Dendritic cell treated with granulocyte-macrophage colony-stimulating factor and Interleukin-4, amounts not matched to agents 40 ng/mL and 50 ng/mL, for 4 days (primary cell): Measurements from ENCODE around the gene AKR1D1.
"Not testable (repeated sequence)": the region's sequence is repeated elsewhere in the genome, so short reads cannot be mapped to it uniquely, and the experiment has no call there.

Experiments used
- H3K27ac Mint-ChIP-seq: one replicate; pipeline ENCODE4 v1.8.0; 2022; ENCODE audit warnings: mild to moderate bottlenecking, mixed read lengths
- H3K27me3 Mint-ChIP-seq: one replicate; pipeline ENCODE4 v1.8.0; 2022; ENCODE audit warnings: mild to moderate bottlenecking, mixed read lengths
- H3K36me3 Mint-ChIP-seq: one replicate; pipeline ENCODE4 v1.8.0; 2022; ENCODE audit warnings: low read depth, mixed read lengths
- H3K4me1 Mint-ChIP-seq: one replicate; pipeline ENCODE4 v1.8.0; 2022; ENCODE audit warnings: low read depth, mixed read lengths
- H3K4me3 Mint-ChIP-seq: one replicate; pipeline ENCODE4 v1.8.0; 2022; ENCODE audit warnings: mild to moderate bottlenecking, moderate library complexity, mixed read lengths
- H3K9me3 Mint-ChIP-seq: one replicate; pipeline ENCODE4 v1.8.0; 2022; ENCODE audit warnings: mixed read lengths
- intact Hi-C: fragments of 100-400 bp; cut with micrococcal nuclease; formaldehyde crosslinking; loops from one replicate; pipeline ENCODE4 v1.15.0; 2022

The AKR1D1 gene, protein sequence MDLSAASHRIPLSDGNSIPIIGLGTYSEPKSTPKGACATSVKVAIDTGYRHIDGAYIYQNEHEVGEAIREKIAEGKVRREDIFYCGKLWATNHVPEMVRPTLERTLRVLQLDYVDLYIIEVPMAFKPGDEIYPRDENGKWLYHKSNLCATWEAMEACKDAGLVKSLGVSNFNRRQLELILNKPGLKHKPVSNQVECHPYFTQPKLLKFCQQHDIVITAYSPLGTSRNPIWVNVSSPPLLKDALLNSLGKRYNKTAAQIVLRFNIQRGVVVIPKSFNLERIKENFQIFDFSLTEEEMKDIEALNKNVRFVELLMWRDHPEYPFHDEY

DNA sequence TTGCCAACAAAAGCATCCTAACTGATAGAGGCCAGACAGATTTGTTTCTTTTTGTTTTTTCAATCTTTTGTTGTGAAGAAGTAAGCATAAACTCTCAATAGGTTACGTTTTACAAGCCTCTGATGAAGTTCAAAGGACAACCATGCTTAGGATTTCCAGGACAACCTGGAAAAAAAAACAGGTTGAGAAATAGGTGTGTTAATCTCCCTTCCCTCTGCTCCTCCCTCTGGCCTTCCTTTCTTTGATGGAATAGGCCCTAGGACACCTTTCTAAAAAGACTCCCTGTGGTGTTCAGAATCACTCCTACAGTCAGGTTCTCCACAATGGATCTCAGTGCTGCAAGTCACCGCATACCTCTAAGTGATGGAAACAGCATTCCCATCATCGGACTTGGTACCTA, at the start of gene AKR1D1:
AKR1D1 (plus strand) TSS at position 264 of the 400 bp plus-strand sequence; CDS start at position 324, 60 bp downstream.
- H3K36me3 Mint-ChIP-seq = no peaks in the 10 kb centered on the region
- no peak within 1 kb of the TSS for H3K4me3 Mint-ChIP-seq
- no peaks in the 10 kb centered on the region for H3K27me3 Mint-ChIP-seq
- peaks cover 28% of the 10 kb centered on the region for H3K9me3 Mint-ChIP-seq
- peak within 1 kb of the TSS; percentile 79 for H3K27ac Mint-ChIP-seq
- peaks cover 30% of the 10 kb centered on the region for H3K4me1 Mint-ChIP-seq
- intact Hi-C loops = no loop called here

DNA sequence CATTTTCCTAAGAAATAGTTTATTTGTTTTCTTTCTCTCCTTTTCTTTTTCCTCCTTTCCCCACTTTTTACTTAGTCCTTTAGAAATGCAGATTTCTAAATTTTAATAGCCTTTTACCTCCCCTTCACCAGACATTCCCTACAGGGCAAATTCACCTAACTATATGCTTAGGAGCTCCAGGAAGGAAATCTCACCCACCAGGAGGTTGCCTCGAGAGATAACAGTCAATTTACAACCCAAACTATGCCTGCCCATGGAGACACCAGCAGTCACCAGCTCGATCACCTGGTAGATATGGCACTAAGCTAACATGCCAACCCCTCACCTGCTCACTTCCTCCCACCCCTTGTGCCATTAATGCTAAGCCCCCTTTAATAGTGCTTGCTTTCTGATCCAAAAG, 49.2 kb upstream of the AKR1D1 start:
- H3K4me3 Mint-ChIP-seq = no peak overlapping the region
- H3K27me3 Mint-ChIP-seq = peaks cover 2% of the 10 kb centered on the region
- H3K27ac Mint-ChIP-seq = no peak overlapping the region
- no peaks in the 10 kb centered on the region for H3K36me3 Mint-ChIP-seq
- peaks cover 20% of the 10 kb centered on the region for H3K4me1 Mint-ChIP-seq
- H3K9me3 Mint-ChIP-seq = no peaks in the 10 kb centered on the region
- intact Hi-C loops = no loop called here

DNA sequence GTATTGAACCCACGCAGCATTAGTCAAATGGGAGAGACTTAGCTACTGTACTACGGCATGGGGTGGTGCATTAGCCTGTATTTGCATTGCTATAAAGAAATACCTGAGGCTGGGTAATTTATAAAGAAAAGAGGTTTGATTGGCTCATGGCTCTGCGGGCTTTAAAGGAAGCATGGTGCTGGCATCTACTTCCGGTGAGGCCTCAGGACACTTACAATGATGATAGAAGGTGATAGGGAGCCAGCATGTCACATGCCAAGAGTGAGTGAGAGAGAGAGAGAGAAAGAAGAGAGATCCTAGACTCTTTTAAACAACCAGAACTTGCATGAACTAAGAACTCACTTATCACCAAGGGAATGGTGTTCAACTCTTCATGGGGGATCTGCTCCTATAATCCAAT, 47.1 kb upstream of the AKR1D1 start:
- Mint-ChIP-seq H3K4me3 (no peak overlapping the region), H3K36me3 (no peaks in the 10 kb centered on the region), H3K27ac (peak overlapping the region; percentile 64), H3K4me1 (peaks cover 20% of the 10 kb centered on the region), H3K9me3 (no peaks in the 10 kb centered on the region), H3K27me3 (peaks cover 2% of the 10 kb centered on the region)
- intact Hi-C loops = no loop called here

DNA sequence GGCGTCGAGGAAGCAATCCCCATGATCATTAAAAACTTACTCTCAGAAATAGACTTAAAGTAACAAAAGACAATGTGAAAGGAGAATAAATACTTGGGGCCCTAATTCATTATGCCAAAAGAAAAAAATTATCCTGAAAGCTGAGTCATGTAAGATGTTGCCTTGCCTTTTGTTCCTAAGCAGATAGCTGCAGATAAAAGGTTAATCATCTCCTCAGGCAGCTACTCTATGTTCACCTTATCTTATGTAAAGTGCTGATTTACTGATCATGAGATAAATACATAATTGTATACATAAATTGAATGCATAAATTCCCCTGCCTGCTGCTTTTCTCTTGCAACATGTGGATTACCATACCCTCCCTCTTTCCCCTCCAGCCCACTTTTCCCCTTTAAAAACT, 46.3 kb upstream of the AKR1D1 start:
- intact Hi-C loops = no loop called here
- peaks cover 2% of the 10 kb centered on the region for H3K27me3 Mint-ChIP-seq
- H3K36me3 Mint-ChIP-seq = no peaks in the 10 kb centered on the region
- H3K4me1 Mint-ChIP-seq = peaks cover 20% of the 10 kb centered on the region
- H3K27ac Mint-ChIP-seq = no peak overlapping the region
- peaks cover 7% of the 10 kb centered on the region for H3K9me3 Mint-ChIP-seq
- H3K4me3 Mint-ChIP-seq = no peak overlapping the region

DNA sequence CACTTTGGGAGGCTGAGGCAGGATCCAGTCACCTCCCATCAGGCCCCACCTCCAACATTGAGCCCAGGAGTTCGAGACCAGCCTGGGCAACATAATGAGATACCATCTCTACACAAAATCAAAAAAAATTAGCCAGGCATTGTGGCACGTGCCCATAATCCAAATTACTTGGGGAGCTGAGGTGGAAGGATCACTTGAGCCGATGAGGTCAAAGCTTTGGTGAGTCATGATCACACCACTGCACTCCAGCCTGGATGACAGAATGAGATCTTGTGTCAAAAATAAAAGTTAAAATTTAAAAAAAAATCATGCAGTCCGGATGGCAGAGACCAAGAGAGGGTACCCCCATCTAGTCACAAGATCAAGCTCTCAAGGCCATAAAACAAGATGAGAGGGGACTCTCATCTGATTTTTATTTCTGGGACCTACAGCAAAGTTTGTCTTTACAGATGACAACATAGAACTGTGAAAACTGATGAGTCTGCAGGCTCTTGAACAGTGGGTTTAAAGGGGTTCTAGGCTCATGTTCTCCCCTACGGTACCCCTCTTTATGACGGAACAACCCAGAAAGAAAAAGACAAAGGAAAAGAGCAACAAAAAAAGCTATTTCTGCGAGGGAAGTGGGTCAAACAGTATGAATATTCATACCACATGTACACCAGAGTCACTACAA, 45.4 kb upstream of the AKR1D1 start:
- no peak overlapping the region for H3K27ac Mint-ChIP-seq
- peaks cover 20% of the 10 kb centered on the region for H3K4me1 Mint-ChIP-seq
- intact Hi-C loops = no loop called here
- no peaks in the 10 kb centered on the region for H3K36me3 Mint-ChIP-seq
- peaks cover 13% of the 10 kb centered on the region for H3K9me3 Mint-ChIP-seq
- peaks cover 2% of the 10 kb centered on the region for H3K27me3 Mint-ChIP-seq
- H3K4me3 Mint-ChIP-seq = no peak overlapping the region

DNA sequence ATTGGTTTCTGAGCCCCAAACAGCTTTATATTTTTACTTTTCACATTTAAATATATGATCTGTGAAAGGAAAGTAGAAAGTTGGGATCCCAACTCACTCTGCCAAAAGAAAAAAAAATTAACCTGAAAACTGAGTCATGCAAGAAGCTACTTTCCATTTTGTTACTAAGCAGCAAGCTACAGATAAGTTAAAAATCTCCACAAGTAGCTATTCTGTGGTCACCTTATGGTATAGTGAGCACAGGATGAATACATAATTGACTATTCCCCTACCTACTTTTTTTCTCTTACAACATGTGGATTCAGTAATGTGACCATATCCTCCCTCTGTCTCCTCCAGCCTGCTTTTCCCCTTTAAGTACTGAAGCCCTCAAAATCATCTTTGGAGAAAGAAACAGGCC, 44.1 kb upstream of the AKR1D1 start:
- Mint-ChIP-seq H3K4me3 (no peak overlapping the region), H3K36me3 (no peaks in the 10 kb centered on the region), H3K4me1 (peaks cover 20% of the 10 kb centered on the region), H3K27ac (no peak overlapping the region), H3K27me3 (peaks cover 2% of the 10 kb centered on the region), H3K9me3 (peaks cover 20% of the 10 kb centered on the region)
- intact Hi-C loops = no loop called here

DNA sequence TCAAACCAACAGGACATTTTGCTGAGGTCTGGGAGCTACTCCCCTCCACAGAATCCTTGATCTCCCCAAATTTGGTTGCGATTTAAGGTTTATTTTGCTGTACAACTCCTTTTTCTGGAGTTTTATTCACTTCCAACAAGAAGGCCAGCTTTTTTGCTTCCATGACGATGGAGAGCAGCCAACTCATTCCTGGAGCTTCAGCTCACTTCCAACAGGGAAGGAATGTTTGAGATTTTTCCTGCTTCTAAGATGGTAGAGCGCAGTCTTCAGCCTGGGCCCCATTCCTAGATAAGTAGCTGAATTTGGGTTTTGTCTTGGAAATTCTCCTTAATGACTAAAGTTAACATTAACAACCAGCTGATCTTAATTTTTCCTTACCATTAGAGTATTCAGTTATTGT, 43.5 kb upstream of the AKR1D1 start:
- Mint-ChIP-seq H3K27ac (no peak overlapping the region), H3K27me3 (peaks cover 2% of the 10 kb centered on the region), H3K36me3 (no peaks in the 10 kb centered on the region), H3K4me3 (no peak overlapping the region), H3K4me1 (peaks cover 20% of the 10 kb centered on the region), H3K9me3 (peaks cover 21% of the 10 kb centered on the region)
- intact Hi-C loops = no loop called here

DNA sequence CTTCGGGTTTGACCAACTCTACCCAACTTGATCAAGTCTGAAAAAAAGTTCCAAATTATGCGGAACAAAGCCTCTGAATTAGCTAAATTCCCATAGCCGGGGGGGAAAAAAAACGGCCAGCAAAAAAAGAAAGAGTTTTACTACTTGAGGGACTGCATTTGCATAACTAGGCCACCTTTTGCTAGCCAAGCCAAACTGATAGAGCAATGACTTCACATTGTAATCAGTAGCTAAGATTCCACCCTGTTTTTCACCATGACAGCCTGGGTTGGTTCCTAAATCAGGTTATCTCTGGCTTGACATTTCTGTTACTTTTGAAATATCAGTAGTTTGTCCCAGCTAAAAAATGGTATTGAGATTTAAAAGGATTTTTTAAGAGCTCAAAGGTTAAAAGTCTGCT, 43.0 kb upstream of the AKR1D1 start:
- Mint-ChIP-seq H3K9me3 (peaks cover 21% of the 10 kb centered on the region), H3K27ac (no peak overlapping the region), H3K36me3 (no peaks in the 10 kb centered on the region), H3K27me3 (peaks cover 2% of the 10 kb centered on the region), H3K4me1 (peaks cover 17% of the 10 kb centered on the region), H3K4me3 (no peak overlapping the region)
- intact Hi-C loops = no loop called here

DNA sequence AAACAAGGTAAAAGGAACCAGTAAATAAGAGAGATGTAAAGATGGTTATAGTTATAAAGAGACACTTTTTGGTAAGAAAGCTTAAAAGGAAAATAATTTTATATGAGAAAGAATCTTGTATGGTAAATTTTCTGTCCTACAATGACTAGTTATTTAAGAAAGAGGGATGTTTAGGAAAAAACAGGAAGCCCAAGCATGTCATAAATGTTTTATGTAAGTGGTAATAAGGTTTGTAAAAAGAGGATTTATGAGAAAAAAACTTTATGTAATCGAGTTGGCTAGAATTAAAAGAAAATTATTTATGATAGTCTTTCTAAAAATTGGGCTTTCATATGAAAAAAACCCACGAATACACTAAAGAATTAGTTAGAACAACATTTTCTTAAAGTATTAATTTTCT, 40.1 kb upstream of the AKR1D1 start:
- Mint-ChIP-seq H3K27me3 (peaks cover 4% of the 10 kb centered on the region), H3K36me3 (no peaks in the 10 kb centered on the region), H3K27ac (no peak overlapping the region), H3K9me3 (peaks cover 37% of the 10 kb centered on the region), H3K4me3 (no peak overlapping the region), H3K4me1 (peaks cover 6% of the 10 kb centered on the region)
- intact Hi-C loops = no loop called here

DNA sequence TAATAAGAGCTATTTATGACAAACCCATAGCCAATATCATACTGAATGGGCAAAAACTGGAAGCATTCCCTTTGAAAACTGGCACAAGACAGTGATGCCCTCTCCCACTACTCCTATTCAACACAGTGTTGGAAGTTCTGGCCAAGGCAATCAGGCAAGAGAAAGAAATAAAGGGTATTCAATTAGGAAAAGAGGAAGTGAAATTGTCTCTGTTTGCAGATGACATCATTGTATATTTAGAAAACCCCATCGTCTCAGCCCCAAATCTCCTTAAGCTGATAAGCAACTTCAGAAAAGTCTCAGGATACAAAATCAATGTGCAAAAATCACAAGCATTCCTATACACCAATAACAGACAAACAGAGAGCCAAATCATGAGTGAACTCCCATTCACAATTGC, 36.2 kb upstream of the AKR1D1 start:
- H3K36me3 Mint-ChIP-seq, intact Hi-C loops, H3K4me3 Mint-ChIP-seq, H3K27ac Mint-ChIP-seq, H3K27me3 Mint-ChIP-seq, H3K4me1 Mint-ChIP-seq: not testable (repeated sequence)
- peaks cover 29% of the 10 kb centered on the region for H3K9me3 Mint-ChIP-seq

DNA sequence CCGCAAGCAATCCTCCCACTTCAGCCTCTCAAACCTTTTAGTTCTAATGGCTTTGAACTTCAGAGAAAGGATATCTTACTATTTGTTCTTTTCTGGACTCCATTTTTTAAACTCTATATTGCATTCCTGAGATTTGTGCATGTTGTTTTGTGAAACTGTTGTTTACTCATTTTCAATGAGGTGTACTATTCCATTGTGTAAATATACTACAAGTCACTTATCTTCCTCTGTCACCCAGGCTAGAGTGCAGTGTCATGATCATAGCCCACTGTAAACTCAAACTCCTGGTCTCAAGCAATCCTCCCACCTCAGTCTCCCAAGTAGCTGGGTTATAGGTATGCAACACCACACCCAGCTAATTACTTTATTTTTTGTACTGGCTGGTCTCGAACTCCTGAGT, 31.4 kb upstream of the AKR1D1 start:
- H3K4me3 Mint-ChIP-seq = no peak overlapping the region
- H3K36me3 Mint-ChIP-seq = no peaks in the 10 kb centered on the region
- no peak overlapping the region for H3K27ac Mint-ChIP-seq
- peaks cover under 1% of the 10 kb centered on the region for H3K9me3 Mint-ChIP-seq
- intact Hi-C loops = no loop called here
- peaks cover 9% of the 10 kb centered on the region for H3K4me1 Mint-ChIP-seq
- no peaks in the 10 kb centered on the region for H3K27me3 Mint-ChIP-seq

DNA sequence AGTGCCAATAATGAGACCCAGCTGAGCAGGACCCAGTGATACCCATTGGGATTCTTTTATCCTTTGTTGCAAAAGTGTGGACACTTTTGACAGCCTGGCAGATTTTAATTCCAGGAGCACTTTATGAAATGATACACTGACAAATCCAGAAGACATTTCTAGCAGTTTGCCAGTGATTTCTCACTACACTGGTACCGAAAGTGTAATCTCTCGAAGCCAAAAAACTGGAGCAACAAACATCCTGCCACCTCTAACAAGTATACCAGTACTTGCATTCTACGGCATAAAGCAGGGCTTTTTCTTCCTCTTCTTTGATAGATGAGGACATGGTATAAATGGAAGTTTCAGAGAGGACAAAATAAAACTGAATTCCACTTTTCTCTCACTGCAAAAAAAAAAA, 28.4 kb upstream of the AKR1D1 start:
- peaks cover 5% of the 10 kb centered on the region for H3K4me1 Mint-ChIP-seq
- no peaks in the 10 kb centered on the region for H3K36me3 Mint-ChIP-seq
- no peak overlapping the region for H3K27ac Mint-ChIP-seq
- H3K4me3 Mint-ChIP-seq = no peak overlapping the region
- H3K9me3 Mint-ChIP-seq = peaks cover 9% of the 10 kb centered on the region
- H3K27me3 Mint-ChIP-seq = no peaks in the 10 kb centered on the region
- intact Hi-C loops = no loop called here

DNA sequence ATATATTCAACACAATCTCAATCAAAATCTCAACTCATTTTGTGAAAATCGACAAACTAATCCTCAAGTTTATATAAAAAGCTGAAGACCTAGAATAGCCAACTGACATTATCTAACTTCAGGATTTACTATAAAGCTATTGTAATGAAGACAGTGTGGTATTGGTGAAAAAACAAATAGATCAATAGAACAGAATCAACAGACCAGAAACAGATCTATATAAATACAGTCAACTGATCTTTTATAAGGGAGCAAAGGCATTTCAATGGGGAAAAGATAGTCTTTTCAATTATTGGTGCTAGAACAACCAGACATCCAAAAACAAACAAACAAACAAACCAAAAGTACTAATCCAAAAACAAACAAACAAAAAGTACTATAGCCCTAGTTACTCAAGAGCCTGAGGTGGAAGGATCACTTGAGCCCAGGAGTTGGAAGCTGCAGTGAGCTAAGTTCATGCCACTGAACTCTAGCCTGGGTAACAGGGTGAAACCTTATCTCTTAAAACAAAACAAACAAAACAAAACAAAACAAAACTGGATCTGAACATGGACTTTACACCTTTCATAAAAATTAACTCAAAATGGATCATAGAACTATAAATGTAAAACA, 26.6 kb upstream of the AKR1D1 start:
- Mint-ChIP-seq H3K27ac (no peak overlapping the region), H3K9me3 (peaks cover 9% of the 10 kb centered on the region), H3K36me3 (no peaks in the 10 kb centered on the region), H3K4me3 (no peak overlapping the region), H3K27me3 (no peaks in the 10 kb centered on the region), H3K4me1 (peaks cover 5% of the 10 kb centered on the region)
- intact Hi-C loops = no loop called here

DNA sequence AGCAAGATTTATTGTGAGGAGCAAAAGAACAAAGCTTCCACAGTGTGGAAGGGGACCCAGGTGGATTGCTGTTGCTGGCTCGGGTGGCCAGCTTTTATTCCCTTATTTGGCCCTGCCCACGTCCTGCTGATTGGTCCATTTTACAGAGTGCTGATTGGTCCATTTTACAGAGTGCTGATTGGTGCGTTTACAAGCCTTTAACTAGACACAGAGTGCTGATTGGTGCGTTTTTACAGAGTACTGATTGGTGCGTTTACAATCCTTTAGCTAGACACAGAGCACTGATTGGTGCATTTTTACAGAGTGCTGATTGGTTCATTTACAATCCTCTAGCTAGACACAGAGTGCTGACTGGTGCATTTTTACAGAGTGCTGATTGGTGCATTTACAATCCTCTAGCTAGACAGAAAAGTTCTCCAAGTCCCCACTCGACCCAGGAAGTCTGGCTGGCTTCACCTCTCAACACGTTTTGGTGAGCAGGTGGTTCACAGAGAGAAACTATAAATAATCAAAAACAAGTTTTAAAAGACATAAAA, 24.5 kb upstream of the AKR1D1 start:
- H3K27me3 Mint-ChIP-seq, H3K9me3 Mint-ChIP-seq, H3K4me3 Mint-ChIP-seq, H3K4me1 Mint-ChIP-seq, H3K36me3 Mint-ChIP-seq, intact Hi-C loops, H3K27ac Mint-ChIP-seq: not testable (repeated sequence)
